ENCODE data around the gene CFAP65. TPM values are rescaled to one million over a fixed set of nuclear protein-coding genes. Genes with fewer than 3 reads are reported as not detected.

Gene CFAP65
- total RNA-seq, 1 donor from 2014 or later: not detected

DNA sequence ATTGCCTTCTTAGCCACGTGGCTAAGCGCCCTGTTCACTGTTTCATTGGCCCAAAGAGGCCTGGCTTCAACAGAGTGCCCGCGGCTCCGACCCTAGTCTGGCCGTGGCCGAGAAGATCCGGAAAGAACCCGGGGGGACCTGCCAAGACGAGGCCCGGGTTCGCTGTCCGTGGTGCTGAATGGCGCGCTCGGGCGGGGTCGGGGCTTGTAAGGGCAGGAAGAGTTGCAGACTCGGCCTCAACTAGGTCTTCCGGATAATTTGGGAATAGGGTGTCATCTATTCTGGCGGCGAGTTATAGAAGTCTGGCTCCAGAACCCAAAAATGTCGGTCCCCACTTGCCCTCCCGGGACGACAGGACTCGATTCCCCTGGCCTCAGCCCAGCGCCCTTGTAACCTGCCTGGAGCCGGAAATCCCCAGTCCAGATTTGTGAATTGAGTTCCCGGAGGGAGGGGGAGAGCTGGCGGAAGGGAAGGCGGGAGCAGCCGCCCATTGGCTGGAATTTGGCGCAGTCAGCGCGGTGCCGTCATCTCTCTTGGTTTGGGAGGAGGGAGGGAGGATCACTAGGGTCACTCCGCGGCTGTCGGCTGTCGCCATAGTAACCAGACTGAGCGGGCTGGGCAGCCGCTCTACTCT is 78.3 kb downstream of the CFAP65 start:
- Histone ChIP-seq H3K27ac (no peak overlapping the region), H3K4me1 (peaks cover 8% of the 10 kb centered on the region), H3K36me3 (no peaks in the 10 kb centered on the region), H3K9me3 (no peaks in the 10 kb centered on the region), H3K4me3 (no peak overlapping the region), H3K27me3 (peaks cover 9% of the 10 kb centered on the region)
- no peak for TF ChIP-seq POLR2A (IDR thresholded peaks at IDR 0.05)
- no peak for TF ChIP-seq POLR2AphosphoS5 (IDR thresholded peaks at IDR 0.05; ENCODE audit: insufficient read depth in 1 of 2, low read depth in 1 of 2)
- TF ChIP-seq, protein P1, sequence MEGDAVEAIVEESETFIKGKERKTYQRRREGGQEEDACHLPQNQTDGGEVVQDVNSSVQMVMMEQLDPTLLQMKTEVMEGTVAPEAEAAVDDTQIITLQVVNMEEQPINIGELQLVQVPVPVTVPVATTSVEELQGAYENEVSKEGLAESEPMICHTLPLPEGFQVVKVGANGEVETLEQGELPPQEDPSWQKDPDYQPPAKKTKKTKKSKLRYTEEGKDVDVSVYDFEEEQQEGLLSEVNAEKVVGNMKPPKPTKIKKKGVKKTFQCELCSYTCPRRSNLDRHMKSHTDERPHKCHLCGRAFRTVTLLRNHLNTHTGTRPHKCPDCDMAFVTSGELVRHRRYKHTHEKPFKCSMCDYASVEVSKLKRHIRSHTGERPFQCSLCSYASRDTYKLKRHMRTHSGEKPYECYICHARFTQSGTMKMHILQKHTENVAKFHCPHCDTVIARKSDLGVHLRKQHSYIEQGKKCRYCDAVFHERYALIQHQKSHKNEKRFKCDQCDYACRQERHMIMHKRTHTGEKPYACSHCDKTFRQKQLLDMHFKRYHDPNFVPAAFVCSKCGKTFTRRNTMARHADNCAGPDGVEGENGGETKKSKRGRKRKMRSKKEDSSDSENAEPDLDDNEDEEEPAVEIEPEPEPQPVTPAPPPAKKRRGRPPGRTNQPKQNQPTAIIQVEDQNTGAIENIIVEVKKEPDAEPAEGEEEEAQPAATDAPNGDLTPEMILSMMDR (IDR thresholded peaks at IDR 0.05): no peak
- peak in 1 of 2 donors; percentile 90 for DNase-seq (ENCODE audit: extremely low spot score in 2 of 2)
- intact Hi-C loops (cut with DNase I): no loop called here

DNA sequence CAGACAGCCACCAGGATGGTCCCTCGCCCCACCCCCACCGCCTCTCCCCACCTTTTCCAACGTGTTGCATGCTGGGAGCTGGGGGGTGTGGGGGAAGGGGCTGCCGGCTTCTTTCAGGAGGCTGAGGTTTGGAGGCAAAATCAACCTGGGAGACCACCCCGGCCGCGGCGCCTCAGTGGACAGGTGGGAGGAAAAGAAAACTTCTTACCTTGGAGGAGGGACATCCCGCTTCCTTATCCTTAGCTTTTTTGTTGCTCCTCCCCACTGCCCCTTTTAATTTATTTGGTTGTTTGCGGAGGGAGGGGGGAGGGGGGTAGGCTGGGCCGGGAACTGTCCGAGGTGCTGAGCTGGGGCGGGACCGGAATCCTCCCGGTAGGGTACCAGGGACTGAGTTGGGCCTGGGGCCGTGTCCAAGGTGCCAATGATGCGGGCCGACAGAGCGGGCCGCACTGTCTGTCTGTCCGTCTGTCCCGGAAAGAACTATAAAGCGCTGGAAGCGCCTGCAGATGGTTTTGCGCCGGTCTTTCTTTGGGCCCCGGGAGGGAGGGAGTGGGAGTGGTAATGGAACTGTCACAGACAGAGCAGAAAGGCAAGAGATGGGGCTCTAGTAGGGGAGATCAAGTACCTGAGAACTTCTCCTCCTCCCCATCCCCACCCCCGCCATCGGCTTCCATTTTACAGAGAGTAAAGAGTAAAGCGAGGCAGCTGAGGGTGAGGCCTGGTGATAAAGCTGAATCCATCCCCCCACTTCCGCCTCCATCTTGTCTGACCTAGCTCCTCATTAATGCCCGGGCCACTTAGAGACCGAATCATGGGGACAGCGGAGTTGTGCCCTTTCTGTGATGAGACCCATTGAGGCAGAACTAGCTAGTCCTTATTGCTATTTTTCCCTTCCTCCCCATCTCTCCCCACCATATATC is 79.4 kb downstream of the CFAP65 start:
- H3K9me3 ChIP-seq: no peaks in the 10 kb centered on the region
- intact Hi-C loops (cut with DNase I): no loop called here

DNA sequence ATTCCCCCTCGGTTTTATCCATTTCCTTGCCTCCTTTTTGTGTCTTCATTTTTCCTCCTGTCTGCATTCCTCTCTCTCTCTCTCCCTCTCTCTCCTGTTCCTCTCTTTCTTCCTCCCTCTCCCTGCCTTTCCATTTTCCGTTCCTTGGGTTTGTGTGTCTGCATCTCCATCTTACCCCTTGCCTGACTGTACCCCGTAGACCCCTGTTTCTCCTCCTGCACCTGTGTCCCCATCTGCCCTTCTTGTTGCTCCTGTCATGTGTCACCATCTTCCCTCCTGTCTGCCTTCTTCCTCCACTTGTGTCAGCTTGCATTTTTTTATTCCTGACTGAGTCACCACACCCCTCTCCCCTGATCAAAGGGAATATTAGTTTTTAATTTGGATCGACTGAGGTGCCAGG is 80.1 kb downstream of the CFAP65 start:
- DNase-seq (ENCODE audit: extremely low spot score in 2 of 2): peak in 1 of 2 donors; percentile 37
- TF ChIP-seq, protein P1 (IDR thresholded peaks at IDR 0.05): no peak
- TF ChIP-seq POLR2AphosphoS5 (IDR thresholded peaks at IDR 0.05; ENCODE audit: insufficient read depth in 1 of 2, low read depth in 1 of 2): no peak
- TF ChIP-seq POLR2A (IDR thresholded peaks at IDR 0.05): no peak
- H3K4me1 ChIP-seq: peaks cover 8% of the 10 kb centered on the region
- intact Hi-C loops (cut with DNase I): no loop called here
- no peak overlapping the region for H3K4me3 ChIP-seq
- H3K36me3 ChIP-seq: no peaks in the 10 kb centered on the region
- no peaks in the 10 kb centered on the region for H3K9me3 ChIP-seq
- no peak overlapping the region for H3K27ac ChIP-seq
- peaks cover 9% of the 10 kb centered on the region for H3K27me3 ChIP-seq

More for the DNA sequence above, 79.4 kb downstream of the CFAP65 start:
- no peaks in the 10 kb centered on the region for H3K36me3 ChIP-seq
- H3K4me1 ChIP-seq: peaks cover 8% of the 10 kb centered on the region
- peaks cover 9% of the 10 kb centered on the region for H3K27me3 ChIP-seq
- TF ChIP-seq POLR2AphosphoS5 (IDR thresholded peaks at IDR 0.05; ENCODE audit: insufficient read depth in 1 of 2, low read depth in 1 of 2) (no peak), POLR2A (IDR thresholded peaks at IDR 0.05) (no peak)
- TF ChIP-seq, protein P1 (IDR thresholded peaks at IDR 0.05): no peak
- H3K4me3 ChIP-seq: no peak overlapping the region
- H3K27ac ChIP-seq: no peak overlapping the region
- peak in 1 of 2 donors; percentile 67 for DNase-seq (ENCODE audit: extremely low spot score in 2 of 2)

DNA sequence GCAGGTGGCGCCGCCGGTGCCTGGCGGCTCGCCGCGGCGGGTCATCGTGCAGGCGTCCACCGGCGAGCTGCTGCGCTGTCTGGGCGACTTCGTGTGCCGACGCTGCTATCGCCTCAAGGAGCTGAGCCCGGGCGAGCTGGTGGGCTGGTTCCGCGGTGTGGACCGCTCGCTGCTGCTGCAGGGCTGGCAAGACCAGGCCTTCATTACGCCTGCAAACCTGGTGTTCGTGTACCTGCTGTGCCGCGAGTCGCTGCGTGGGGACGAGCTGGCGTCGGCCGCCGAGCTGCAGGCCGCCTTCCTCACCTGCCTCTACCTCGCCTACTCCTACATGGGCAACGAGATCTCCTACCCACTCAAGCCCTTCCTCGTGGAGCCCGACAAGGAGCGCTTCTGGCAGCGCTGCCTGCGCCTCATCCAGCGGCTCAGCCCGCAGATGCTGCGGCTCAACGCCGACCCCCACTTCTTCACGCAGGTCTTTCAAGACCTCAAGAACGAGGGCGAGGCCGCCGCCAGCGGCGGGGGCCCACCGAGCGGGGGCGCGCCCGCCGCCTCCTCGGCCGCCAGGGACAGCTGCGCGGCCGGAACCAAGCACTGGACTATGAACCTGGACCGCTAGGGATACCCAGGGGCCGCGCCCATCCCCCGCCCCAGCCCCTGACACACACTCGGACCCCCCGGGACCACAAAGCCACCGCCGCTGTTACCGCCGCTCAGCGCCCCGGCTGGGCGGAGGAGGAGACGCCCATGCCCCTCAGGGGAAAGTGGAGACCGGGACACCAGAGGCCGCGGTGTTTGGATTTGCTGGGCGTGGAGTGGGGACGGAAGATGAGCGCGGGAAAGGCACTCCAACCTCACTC is 80.8 kb downstream of the CFAP65 start:
- Histone ChIP-seq H3K36me3 (no peaks in the 10 kb centered on the region), H3K27me3 (peaks cover 9% of the 10 kb centered on the region), H3K27ac (no peak overlapping the region), H3K9me3 (no peaks in the 10 kb centered on the region), H3K4me3 (peak overlapping the region in 1 of 2 donors; percentile 22), H3K4me1 (peaks cover 8% of the 10 kb centered on the region)
- intact Hi-C loops (cut with DNase I): no loop called here
- peak; percentile 34 to 74 for DNase-seq (ENCODE audit: extremely low spot score in 2 of 2)
- TF ChIP-seq, protein P1 (IDR thresholded peaks at IDR 0.05): no peak
- TF ChIP-seq POLR2AphosphoS5 (IDR thresholded peaks at IDR 0.05; ENCODE audit: insufficient read depth in 1 of 2, low read depth in 1 of 2) (no peak), POLR2A (IDR thresholded peaks at IDR 0.05) (no peak)

Data from vagina (tissue), 2 donors.